ENCODE results near the gene FAM184A.

- TF ChIP-seq, protein P1, sequence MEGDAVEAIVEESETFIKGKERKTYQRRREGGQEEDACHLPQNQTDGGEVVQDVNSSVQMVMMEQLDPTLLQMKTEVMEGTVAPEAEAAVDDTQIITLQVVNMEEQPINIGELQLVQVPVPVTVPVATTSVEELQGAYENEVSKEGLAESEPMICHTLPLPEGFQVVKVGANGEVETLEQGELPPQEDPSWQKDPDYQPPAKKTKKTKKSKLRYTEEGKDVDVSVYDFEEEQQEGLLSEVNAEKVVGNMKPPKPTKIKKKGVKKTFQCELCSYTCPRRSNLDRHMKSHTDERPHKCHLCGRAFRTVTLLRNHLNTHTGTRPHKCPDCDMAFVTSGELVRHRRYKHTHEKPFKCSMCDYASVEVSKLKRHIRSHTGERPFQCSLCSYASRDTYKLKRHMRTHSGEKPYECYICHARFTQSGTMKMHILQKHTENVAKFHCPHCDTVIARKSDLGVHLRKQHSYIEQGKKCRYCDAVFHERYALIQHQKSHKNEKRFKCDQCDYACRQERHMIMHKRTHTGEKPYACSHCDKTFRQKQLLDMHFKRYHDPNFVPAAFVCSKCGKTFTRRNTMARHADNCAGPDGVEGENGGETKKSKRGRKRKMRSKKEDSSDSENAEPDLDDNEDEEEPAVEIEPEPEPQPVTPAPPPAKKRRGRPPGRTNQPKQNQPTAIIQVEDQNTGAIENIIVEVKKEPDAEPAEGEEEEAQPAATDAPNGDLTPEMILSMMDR (IDR thresholded peaks at IDR 0.05), result no peak
- no peak for TF ChIP-seq POLR2A (IDR thresholded peaks at IDR 0.05)
These were observed 125.1 kb downstream of the FAM184A start for GRCh38 chr6:118953391-118953790.
